PC-3 (cell line): ENCODE data around the gene KDM1A.

ENCODE experiments used
- EZH2 ChIP-seq: fragments of 300-600 bp; sonication (generic); IDR thresholded peaks from one replicate; pipeline ENCODE4 v1.6.1; 2017; ENCODE audit warnings: antibody characterized with exemption, mild to moderate bottlenecking, low read length; ENCODE audit not compliant: unreplicated experiment
- TF ChIP-seq, protein P1 (sequence below): fragments of 300-600 bp; sonication (generic); conservative IDR thresholded peaks from 2 replicates; pipeline ENCODE4 v1.5.1; 2017; ENCODE audit warnings: antibody characterized with exemption, low read depth, mild to moderate bottlenecking, low read length

DNA sequence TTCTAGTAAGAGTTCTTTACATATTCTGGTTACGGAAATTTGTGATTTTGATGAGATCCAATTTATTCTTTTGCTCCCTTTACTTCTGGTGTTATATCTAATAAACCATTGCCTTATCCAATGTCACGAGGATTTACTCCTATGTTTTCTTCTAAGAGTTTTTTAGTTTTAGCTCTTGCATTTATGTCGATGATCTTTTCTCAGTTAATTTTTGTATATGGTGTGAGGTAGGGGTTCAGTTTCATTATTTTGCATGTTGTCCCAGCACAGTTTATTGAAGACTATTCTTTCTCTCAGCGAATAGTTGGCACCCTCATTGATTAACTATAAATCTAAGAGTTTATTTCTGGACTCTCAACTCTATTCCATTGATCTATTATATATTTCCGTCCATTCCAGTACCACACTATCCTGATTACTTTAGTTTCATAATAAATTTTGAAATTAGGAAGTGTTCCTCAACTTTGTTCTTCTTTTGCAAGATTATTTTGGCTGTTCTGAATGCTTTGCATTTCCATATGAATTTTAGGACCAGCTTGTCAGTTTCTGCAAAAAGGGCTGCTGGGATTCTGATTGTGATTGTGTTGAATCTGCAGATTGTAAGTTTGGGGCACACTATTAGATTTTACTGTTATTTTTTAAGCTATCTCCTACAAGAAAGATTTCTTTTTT lies 4.0 kb downstream of the KDM1A start:
- TF ChIP-seq, protein P1, sequence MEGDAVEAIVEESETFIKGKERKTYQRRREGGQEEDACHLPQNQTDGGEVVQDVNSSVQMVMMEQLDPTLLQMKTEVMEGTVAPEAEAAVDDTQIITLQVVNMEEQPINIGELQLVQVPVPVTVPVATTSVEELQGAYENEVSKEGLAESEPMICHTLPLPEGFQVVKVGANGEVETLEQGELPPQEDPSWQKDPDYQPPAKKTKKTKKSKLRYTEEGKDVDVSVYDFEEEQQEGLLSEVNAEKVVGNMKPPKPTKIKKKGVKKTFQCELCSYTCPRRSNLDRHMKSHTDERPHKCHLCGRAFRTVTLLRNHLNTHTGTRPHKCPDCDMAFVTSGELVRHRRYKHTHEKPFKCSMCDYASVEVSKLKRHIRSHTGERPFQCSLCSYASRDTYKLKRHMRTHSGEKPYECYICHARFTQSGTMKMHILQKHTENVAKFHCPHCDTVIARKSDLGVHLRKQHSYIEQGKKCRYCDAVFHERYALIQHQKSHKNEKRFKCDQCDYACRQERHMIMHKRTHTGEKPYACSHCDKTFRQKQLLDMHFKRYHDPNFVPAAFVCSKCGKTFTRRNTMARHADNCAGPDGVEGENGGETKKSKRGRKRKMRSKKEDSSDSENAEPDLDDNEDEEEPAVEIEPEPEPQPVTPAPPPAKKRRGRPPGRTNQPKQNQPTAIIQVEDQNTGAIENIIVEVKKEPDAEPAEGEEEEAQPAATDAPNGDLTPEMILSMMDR = no peak
- no peak for TF ChIP-seq EZH2
